ENCODE measurements around the gene SFXN3. TPM values are rescaled to one million over a fixed set of nuclear protein-coding genes. Genes with fewer than 3 reads are reported as not detected.
A peak's percentile ranks its signal among the peaks of the same experiment; 100 is the strongest.

Gene SFXN3
- polyA plus RNA-seq, 3 donors: 20.4 to 31.1 (median 26.9) TPM

DNA sequence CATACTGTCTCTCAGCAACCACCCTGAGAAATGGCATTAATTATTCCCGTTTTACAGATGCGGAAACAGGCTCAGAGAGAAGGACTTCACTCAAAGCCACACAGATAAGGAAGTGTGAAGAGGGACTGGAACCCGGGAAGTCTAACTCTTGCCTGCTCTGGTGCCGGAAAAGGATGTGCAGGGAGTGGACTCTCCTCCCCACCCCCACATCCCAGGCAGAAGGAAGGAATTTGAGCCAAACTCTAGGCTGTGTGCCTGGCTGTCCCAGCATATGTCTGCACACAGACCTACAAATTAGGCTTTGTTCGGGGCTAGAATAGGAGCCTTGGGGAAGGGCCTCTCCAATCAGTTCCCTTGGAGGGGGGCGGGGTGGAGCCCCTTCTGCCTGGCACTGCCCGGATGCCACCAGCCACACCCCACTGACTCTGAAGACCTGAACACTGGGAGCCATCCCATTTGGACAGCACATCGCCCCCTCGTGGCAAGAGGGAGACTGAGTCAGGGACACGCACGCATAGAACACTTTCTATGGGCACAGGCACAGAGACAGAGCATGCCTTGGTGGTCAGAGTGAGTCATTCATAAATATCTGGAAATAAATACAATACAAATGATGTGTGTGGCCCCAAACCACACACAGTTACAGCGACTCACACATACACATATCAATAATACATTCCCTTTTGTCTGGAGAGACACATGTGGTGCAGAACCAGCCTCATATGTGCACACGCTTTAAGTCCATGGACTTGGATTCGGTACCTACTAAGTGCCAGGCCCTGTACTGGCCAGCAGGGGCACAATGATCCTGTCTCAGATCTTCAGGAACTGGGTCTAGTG lies 18.3 kb upstream of the SFXN3 start:
- DNase-seq: peak; percentile 91

GRCh38 chr10:101013365-101013825 lies 17.6 kb upstream of the SFXN3 start:
- no peak for DNase-seq

- no peak for DNase-seq
These were observed 16.7 kb upstream of the SFXN3 start for GRCh38 chr10:101014230-101014884.

GRCh38 chr10:101014966-101015581 lies 16.0 kb upstream of the SFXN3 start:
- DNase-seq: no peak

DNA sequence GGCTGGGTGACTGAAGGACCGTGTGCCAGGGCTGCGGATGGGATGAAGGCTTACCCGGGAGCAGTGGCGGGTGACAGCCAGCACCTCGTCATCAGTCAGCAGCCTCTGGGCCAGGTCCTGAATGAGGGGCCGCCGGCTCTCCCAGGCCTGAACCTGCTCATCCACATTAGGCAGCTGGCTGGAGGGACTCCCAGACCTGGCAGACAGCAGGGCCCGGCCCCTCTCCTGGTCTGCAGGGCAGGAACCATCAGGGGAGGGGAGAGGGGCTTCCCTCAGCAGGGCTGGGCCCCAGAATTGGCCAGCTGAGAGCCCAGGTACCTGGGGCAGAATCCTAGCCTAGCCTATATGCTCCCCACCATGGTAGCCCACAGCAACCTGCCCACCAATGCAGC lies 15.5 kb upstream of the SFXN3 start:
- DNase-seq: no peak

DNA sequence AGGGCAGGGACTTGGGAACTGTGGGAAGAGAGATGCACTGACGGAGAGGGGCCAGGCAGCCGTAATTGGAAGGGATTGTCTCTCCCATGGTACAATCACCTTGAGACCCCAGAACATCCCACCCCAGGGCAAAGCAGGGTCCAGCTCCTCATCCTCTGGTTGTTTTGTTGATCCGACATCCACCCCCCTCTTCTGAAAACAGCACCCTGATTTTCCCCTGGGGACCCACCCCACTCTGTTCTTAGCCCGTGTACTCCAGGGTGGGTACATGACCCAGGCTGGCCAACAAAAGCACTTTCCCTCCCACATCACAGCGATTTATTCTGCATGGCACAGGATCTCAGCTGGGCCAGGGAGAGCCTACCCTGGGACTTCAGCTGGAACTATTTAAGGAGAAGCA lies 14.2 kb upstream of the SFXN3 start:
- no peak for DNase-seq

DNA sequence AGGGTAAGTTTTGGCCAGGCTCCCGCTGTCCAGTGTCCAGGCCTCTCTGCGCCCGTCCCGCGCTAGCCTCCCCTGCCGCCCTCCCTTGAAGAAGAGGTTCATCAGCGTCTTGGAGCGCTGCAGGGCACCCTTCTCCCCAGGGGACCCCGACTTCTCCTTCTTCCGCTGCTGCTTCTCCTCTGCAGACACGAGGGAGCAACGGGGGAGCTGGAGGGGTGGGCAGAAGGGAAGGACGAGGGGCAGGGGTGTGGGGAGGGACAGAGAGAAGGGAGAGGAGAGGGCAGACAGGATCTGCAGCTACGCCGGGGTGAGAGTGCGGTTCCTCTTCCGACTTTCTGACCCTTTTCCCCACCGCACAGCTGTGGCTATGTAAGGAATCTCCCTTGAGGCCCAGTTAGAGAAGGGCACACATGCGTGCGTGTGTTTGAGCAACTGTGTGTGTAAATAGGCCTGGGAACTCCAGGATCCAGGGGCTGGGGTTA lies 12.9 kb upstream of the SFXN3 start:
- DNase-seq: no peak

GRCh38 chr10:101018600-101019439 lies 12.2 kb upstream of the SFXN3 start:
- no peak for DNase-seq

DNA sequence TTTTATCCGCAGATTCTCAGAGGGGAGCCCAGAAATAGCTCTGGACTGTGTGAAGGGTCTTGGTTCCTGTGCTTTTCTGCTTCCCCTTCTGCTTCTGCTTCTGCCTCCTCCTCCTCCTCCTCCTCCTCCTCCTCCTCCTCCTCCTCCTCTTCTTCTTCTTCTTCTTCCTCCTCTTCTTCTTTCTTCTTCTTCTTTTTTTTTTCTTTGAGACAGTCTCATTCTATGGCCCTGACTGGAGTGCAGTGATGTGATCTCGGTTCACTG lies 11.7 kb upstream of the SFXN3 start:
- no peak for DNase-seq

DNA sequence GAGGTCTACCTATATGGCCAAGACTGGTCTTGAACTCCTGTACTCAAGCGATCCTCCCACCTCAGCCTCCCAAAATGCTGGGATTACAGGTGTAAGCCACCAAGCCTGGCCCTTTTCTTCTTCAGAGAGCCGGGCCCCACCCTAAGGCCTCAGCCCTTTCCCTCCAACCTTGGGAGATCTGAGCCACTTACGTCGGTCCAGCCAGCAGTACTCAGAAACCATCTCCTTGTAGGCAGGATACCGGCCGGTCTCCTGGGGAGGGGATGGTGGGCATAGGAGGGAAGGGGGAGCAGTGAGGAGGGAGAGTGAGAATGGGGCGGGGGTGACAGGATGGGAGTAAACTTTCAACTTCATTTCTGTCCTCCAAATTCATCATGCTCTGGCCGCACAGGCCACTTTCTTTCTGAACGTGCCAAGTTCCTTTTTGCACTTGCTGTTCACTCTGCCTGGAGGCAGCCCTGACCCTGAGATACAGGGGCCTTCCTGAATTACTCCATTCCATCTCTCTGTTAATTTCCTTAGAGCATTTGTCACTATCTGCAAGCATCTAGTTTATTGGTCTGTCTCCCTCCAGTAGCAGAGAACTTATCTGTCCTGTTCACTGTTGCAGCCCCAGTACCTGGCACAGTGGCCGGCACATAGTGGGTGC lies 10.5 kb upstream of the SFXN3 start:
- no peak for DNase-seq

GRCh38 chr10:101021239-101021638 lies 9.8 kb upstream of the SFXN3 start:
- DNase-seq: no peak

- DNase-seq: no peak
These were observed 9.3 kb upstream of the SFXN3 start for GRCh38 chr10:101021692-101022251.

GRCh38 chr10:101022967-101023705 lies 7.9 kb upstream of the SFXN3 start:
- no peak for DNase-seq

DNA sequence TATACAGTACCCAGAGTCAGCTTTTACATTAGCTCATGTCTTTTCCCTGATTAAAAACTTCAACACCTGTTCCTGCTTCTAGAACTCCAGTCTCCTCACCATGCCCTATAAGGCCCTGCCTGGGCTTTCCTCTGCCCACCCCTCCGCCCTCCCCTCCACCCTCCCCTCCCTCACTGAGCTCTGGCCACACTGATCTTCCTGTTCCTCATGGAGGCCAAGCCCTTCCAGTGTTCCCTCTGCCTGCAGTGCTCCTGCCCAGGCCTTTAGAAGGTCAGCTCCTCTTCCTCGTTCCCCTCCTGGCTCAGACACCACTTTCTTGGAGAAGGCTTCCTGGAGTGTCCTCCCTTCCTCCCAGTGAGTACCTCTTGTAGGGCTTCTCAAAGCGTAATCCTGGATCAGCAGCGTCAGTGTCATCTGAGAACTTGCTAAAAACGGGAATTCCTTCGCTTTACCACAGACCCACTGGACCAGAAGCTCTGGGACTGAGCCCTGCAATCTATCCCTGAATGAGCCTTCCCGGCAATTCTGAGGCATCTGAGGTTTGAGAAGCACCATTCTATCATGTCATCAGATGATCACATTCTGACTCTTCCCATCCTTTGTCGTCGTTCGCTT lies 3.8 kb upstream of the SFXN3 start:
- DNase-seq: no peak

DNA sequence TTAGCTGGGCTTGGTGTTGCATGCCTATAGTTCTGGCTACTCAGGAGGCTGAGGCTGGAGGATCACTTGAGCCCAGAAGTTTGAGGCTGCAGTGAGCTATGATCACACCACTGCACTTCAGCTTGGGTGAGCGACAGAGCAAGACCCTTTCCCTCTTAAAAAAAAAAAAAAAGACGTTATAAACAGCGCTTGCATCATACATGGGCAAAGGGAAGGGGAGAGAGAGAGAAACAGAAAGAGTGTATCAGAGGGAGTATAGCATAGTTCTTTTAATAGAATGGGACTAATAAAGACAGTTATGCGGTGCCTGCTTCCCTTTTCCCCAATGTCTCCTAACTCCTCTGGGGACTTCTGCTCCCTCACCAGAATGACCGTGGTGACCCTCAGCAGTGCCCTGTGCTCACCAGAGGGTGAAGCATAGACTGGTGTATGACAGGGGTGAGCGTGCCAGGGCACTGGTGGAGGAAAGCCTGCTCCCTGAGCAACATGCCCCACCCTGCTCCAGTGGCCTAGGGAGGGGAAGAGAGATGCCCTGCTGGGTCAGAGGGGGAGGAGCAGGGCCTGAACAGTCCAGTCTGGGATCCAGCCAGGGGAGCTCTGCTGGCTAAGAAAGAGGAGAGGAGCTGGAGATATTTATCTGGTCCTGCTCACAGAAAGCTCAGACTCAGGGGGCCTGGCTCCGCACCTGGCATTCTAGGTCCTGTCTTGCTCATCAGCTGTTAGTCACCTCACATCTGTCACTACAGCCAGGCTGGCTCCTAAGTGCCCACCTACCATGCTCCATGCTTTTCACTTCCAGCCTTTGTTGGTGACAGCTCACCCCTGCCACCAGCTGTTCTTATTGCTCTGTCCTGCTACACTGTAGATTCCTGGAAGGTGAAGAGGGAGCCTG lies 2.3 kb upstream of the SFXN3 start:
- DNase-seq: no peak

DNA sequence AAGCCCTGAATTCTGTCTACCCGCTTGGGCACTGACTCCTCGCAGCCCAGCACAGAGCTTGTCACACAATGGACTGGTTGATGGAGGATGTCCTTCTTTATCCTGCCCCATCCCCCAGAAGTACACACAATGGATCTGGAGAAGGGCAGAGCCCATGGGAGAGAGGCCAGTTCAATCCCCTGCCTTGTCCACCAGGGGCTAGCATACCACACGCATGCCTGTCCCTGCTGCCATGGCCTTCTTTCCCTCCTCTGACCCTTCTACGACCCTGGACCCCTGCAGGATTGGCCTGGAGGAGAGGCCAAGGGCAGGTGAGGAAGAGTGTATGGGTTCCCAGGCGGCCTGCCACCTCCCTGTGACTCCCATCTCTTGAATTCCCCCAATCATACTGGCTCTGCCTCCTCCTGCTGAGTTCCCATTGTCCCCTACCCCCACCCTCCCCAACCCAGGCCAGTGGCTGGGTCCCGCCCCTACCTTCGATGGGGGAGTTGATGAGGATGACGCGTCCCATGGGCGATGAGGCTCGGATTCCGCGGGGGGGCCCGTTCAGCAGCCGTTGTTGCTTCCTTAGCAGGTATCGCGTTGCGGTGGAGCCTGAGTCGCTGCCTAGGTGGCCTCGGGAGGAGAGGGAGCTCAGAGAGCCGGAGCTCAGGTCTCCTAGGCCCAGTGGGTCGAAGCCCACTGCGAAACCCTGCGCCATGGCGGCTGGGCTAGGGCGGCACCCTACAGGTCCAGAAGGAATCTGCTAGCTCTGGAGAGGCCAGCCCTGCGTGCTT lies 1.3 kb upstream of the SFXN3 start:
- DNase-seq: no peak

DNA sequence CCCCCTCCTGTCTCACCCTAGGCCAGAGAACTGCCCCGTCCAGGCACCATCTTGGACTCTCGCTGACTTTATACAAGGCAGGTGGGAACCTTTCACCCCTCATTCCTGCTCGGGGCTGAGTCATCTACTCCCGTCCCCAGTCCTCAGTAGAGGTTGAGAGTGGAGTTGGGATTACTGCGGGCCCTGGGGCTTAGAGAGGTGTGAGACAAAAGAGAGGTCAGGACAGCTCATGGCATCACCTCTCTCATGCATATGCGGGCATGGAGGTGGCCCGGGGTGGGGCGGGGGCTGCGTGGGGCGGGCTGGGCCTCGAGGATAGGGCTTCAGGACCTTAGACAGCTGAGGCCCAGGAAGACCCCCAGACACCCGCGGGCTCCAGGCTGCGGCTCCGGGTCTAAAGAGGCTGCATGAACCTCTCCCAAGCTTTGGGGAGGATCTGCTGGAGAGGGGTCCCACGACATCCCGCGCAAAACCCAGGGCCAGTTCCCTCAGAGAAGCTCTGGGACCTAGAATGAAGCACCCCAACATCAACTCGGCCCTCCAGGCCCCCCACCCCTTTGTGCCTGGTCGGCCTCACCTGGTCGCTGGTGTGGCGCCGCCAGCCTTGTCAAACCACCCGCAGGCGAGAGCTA lies 422 bp upstream of the SFXN3 start:
- DNase-seq: no peak
